Stimulated activated CD8-positive, alpha-beta memory T cell treated with anti-CD3 and anti-CD28 coated beads, Interleukin-2, amount 100 ng/mL, for 1 hour (primary cell): ENCODE measurements around the gene ACTN3.
"Not testable (repeated sequence)": the region's sequence is repeated elsewhere in the genome, so short reads cannot be mapped to it uniquely, and the experiment has no call there.

Experiments used
- DNase-seq, 2 donors: peaks; one replicate each; pipeline ENCODE4 v3.0.0-alpha.2; 2020; ENCODE audit warnings: low read depth in 2 of 2

ACTN3 gene

DNA sequence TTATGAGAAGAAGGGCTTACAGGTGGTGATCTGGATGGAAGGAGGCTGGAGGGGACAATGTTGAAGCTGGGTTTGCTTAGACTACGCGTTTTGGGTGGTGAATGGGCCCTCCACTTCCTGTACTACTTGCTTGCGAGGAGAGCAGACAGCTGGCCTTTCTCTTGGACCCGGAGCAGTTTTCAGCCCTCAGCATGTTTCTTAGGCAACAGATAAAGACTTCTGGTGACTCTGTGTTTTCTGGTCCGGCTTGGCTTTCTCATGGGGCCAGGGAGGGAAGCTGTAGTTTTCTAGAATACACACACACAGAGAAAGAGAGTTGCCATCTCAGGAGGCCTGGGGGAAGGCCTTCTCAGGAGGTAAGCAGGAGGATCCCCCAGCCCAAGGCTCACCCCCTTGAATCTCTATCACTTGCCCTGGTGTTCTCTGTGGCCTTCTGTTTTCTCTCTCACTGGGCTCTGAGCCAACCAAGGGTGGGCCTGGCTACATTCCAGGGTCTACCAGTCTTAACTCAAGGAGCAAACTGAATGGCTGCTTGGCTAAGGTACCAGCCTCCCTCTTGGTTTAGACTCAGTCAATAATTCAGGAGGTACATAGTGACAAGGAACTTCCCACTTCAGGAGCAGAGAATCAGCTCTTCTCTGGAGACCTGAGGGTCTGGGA is 48.7 kb downstream of the ACTN3 start:
- DNase-seq = no peak

DNA sequence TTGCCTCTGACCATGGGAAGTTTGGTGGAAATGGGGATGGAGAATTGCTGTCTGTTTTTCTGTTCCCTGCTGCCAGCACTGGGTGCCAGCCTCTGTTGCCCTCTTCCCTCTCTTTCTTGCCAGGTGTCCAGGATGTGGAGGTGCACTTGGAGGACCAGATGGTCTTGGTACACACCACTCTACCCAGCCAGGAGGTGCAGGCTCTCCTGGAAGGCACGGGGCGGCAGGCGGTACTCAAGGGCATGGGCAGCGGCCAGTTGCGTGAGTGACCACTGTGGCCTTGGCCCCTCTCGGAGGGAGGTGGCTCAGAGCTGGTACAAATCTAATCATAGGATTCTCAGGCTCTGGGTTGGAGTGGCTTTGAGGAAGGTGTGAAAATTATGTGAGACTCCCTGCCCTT is 52.3 kb downstream of the ACTN3 start:
- no peak for DNase-seq

DNA sequence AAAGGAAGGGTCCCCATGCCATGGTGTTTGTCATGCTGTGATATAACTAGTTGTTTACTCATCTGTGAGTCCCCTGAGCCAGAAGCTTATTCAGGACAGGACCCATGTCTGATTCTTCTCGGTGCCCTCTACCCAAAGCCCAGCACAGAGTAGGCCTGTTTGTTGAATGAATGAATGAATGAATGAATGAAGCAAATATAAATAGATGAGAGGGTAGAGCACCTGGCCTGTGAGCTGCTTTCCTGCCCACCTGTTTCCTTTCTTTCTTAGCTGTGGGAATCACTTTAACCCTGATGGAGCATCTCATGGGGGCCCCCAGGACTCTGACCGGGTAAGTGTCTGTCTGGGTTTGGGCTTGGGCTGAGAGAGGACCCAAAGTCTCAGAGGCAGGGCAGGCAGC is 53.5 kb downstream of the ACTN3 start:
- DNase-seq = no peak

DNA sequence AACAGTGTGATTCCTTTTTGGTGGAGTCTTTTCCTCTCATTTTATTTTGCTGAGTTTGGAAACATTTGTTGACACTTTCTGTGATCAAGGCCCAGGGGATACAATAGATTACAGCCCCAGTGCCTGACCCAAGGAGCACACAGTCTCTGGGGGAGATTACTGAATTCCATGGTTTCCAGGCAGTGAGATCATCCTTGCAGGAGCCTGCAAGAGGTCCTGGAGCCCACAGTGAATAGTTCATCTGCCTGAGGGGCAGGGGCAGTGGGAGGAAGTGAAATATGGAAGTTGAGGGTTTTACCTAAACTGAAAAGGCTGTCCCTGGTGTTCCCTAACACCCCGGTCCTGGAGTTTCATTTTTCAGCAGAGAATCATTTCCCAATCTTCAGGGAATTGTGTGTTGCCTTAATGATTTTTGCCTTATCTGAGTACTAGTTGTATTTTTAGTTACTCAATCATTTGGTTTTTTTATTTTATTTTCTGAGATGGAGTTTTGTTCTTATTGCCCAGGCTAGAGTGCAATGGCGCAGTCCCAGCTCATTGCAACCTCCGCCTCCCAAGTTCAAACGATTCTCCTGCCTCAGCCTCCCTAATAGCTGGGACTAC is 54.0 kb downstream of the ACTN3 start:
- no peak for DNase-seq

DNA sequence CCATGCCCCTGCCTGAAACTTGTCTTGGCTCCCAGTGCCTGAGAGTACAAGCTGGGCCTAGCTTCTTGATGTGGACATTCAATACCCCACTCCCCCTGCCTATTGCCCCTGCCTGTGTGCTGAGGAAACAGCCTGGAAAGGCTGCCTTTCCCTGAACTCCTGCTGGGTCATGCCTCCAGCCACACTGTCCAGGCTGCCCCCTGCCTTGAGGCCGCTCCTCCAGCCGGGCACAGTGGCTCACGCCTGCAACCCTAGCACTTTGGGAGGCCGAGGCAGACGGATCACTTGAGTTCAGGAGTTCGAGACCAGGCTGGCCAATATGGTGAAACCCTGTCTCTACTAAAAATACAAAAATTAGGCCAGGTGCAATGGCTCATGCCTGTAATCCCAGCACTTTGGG is 56.4 kb downstream of the ACTN3 start:
- no peak for DNase-seq

DNA sequence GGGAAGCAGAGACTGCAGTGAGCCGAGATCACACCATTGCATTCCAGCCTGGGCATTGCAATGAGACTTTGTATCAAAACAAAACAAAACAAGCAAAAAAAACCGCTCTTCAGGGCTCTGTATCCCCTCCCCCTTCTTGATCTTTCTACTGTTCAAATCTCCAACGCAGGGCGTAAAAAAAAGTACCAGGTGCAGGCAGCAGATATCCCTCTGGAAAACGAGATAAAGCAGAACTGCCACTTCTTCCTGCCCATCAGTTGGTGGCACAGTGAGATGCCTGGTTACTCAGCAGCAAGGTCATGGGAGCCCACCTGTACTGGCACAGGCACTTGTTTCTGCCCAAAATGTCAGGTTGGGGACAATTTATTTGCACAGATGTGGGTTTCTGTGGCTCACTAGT is 57.5 kb downstream of the ACTN3 start:
- DNase-seq = no peak

DNA sequence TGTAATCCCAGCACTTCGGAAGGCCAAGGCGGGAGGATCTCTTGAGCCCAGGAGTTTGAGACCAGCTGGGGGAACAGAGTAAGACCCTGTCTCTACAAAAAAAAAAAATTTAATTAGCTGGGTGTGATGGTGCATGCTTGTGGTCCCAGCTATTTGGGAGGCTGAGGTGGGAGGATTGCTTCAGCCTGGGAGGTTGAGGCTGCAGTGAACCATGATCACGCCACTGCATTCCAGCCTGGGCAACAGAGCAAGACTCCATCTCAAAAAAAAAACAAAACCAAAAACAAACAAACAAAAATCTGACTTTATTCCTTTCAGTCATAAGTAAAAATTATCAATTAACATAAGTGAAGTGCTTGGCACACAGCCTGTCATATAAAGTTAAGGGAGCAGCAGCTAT is 59.9 kb downstream of the ACTN3 start:
- DNase-seq = not testable (repeated sequence)

DNA sequence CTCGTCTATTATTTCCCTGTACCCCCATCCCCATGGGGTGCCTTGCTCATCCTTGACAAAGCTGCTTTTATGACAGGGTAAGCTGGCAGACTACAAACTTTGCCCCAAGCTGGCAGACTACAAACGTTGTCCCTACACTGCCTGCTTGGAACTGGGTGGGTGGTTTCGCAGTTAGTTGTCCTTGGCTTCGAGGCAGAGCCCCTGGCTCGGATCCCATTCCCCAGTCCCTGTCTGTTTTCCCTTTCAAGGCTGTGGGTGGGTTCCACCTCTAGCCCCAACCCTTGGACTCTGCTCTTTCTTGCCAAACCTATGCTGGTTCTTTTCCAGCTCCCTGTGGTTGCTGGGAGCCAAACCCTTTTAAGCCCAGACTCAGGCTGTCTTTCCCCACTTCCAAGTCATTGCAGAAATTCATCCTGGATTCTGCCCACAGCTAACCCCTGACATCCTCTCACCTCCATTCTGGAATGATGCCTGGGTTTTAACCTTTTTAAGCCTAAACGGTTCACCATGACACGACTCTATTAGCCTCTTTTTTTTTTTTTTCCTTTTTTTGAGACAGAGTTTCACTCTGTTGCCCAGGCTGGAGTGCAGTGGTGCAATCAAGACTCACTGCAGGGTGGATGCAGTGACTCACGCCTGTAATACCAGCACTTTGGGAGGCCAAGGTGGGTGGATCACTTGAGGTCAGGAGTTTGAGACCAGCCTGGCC is 60.6 kb downstream of the ACTN3 start:
- DNase-seq = no peak

DNA sequence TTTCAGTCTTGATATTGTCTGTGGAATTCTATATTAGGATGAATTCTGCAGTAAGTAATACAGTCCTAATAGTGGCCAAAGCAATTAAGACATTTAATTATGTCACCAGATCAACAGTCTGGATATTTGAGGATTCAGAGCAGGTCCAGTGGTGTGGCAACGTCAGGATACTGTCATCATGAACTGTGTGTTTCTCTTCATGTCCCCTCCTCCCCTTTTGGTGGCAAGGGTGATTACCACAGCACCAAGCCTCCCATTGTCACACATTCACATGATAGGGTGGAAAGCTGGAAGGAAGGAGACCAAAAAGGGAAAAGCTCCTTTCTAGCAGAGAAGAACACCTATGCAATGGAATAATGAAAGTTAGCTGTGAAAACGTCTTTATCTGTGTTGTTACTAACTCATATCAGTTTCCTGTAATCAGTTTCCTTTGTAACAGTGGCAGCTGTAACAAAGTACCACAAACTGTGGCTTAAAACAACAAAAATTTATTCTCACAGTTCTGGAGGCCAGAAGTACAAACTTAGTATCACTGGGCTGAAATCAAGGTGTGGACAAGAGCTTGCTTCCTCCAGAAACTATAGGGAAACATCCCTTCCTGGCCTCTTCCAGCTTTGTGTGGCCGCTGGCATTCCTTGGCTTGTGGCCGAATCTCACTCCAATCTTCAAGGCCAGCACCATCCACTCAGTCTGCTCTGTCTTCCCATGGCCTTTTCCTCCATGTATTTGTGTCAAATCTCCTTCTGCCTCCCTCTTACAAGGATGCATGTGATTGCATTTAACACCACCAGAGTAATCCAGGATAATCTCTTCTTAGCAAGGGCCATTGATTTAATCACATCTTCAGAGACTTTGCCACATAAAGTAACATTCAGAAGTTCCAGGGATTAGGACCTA is 63.3 kb downstream of the ACTN3 start:
- DNase-seq = no peak

DNA sequence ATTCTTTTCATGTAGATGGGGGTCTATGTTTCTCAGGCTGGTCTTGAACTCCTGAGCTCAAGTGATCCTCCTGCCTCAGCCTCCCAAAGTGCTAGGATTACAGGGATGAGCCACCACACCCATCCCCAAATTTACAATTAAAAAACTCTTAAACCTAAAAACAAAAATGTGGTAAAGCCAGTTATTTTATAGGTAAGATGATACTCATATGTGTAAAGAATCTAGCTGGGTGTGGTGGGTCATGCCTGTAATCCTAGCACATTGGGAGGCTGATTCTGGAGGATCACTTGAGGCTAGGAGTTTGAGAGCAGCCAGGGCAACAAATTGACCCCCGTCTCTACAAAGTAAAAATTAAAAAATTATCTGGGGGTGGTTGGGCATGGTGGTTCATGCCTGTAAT is 65.8 kb downstream of the ACTN3 start:
- no peak for DNase-seq
